Activated CD4-positive, CD25-positive, alpha-beta regulatory T cell treated with anti-CD3 and anti-CD28 coated beads, Interleukin-2, amount 50 U/mL, for 24 hours (primary cell): ENCODE measurements around the gene TP63.

Experiments
- ATAC-seq, 2 donors: fragments of 150-1000 bp; cut with Tn5 transposase; one replicate each; pipeline ENCODE4 v1.10.0; 2021; ENCODE audit warnings: mild to moderate bottlenecking in 1 of 2, moderate library complexity in 1 of 2

The TP63 gene

DNA sequence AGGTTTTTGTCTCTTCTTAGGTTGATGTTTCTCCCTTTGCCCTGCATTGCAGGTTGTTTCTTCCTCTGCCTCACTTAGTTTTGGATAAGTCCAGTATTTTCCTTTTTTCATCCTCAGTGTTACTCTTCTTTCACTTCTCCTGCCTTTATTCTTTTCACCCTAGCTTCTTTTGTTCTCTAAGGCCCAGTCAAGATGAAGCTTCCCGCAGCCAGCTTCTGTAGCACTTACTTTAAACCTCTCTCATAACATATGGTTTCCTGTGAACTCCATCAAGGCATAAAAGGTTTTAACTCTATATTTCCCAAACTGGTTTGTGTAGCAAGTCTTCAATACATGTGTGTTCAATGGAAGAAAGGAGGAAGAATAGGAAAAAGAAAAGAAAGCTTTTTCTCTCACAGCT, 54.1 kb downstream of the TP63 start:
- ATAC-seq, result no peak

DNA sequence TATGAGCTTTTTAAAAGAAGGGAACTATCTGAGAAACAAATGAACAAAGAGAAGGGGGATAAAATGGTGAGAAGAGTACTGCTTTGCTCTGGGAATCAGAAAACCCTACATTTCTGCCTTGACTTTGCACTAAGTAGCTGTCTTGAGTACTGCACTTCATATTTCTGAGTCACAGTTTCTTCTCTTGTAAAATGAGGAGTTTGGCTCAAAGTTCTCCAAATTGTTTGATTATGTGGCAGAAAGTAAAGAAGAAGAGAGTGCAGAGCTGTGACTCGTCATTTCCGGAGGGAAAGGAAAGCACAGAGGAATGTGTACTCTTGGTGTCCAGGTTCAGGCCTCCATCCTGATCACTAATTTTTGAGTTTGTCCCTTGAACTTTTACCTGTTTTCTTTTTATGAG, 54.7 kb downstream of the TP63 start:
- ATAC-seq, result no peak

DNA sequence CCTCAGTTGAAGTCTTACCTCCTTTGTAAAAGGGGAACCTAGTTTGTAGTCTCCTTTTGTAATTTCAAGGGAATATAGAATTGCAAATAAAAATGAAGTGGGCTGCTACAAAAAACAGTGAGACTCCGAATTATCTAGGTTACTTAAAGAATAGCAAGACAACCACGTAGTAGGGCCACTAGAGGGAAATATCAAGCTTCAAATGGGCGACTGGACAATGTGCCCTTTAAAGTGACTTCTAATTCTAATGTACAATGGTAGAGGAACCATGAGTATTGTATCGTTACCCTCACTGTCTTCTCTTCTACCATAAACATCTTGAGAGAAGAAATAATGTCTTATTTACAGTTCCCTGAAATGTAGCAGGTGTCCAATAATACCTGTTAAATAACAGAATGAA, 56.3 kb downstream of the TP63 start:
- ATAC-seq, result no peak

GRCh38 chr3:189688262-189688661, 57.1 kb downstream of the TP63 start:
- no peak for ATAC-seq

DNA sequence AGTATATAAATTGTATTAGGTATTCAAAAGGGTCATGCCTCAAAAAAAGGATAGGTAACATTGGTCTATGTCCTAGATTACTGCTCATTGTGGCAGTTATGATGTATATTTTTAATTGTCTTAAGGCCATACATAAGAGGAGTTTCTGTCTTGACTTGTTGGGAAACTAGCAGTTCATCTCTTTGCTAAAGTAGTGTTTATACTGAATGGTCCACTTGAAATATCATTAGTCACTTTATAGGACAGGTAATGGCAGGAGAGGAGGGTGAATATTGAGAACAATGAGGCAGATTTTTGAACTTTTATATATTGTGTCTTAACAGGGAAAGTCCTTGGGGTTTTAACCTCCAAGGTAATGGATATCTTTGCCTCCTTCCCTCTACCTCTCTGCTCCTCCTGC, 58.4 kb downstream of the TP63 start:
- no peak for ATAC-seq

DNA sequence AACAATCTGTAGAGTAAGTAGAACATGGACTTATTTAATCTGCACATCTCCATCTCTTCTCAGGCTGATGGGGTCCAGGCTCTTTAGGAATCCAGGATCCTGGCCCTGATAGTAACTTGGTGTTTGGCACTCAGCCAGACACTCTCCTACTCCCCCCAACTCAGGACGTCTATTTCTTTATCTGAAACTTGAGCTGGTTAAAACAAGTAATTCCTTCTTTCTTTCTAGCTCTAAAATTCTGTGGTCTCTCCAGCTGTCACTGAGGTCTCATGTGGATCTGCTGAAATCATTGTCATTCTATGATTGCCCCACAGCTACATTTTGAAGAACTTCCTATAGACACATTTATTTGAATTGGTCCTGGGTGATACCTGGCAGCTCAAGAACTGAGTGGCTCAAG, 59.0 kb downstream of the TP63 start:
- no peak for ATAC-seq

DNA sequence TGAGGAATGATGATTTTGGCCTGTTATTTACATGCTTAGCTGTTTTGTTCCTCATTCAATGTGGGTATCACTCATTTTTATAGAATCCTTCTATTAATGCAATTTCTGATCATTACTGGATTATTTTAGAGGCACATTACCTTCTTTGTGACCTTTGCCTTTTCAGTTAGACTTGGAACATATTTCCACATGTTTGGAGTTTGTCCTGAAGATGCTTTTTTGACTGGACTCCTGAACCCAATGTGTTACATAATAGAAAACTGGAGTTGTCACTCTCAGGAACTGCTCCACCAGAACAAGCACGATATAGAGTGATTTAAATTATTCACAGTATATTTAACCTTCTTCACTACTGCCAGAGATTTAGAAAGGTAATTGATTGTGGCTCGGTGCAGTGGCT, 59.5 kb downstream of the TP63 start:
- ATAC-seq, result no peak

DNA sequence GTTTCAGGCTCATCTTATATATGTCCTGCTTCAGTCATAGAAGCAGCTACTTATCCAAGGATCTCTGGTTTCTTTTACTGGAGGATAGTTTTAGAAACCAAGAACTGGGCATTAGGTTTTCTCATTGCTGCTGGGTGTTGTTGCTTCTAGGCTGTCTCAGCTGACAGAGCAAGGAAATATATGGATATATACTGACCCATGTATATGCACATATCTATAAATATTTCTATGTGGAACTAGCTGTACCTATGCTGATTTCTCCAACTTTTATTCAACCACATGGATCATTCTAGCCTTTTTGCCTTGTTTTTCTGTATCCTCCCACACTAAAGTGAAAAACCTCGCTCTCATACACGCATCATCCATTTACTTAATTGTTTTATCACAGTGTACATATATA, 64.2 kb downstream of the TP63 start:
- no peak for ATAC-seq

DNA sequence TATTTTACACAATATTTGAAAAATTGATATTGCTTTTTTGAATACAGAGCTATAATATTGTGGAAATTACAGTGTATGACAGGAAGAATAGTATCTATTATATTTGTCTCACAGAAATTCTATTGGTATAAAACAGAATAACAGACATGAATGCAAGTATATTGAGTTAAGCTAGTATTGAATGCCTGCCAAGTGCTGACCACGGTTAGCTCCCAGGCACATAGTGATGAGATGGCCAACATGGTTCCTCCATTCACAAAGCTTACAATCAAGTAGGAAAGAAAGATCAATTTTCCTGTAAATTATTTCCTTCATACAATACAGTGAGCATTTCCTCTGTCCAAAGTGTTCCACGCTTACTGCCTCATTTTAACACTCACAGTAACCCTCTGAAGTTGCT, 67.6 kb downstream of the TP63 start:
- no peak for ATAC-seq

- ATAC-seq, result no peak
Observed at GRCh38 chr3:189699885-189700284, 68.7 kb downstream of the TP63 start.

DNA sequence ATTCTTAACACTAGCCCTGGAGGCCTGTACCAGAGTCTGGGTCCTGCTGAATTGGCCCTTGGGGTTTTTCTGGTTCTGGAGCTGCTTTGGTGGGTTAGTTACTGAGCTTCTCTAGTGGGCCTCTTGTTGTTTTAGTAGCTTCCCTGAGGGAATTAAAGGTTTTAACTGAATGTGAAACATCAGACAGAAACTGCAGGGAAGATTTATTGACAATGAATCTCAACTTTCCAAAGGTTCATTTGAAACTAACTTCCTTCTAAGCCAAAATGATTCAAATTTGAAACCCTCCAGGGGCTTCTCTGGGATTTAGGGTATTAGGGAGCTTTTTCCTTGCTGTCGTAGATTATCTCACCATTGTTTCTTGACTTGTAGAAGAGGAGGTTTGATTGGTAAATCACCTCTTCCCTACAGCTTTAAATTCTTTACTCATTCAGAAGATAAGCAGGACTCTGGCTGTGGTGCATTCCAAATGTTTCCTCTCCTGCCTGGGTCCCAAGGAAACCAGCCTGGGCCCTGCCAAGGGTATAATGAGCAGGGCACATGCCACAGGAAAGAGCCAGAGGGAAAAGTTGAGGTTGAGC, 71.0 kb downstream of the TP63 start:
- ATAC-seq, result no peak

DNA sequence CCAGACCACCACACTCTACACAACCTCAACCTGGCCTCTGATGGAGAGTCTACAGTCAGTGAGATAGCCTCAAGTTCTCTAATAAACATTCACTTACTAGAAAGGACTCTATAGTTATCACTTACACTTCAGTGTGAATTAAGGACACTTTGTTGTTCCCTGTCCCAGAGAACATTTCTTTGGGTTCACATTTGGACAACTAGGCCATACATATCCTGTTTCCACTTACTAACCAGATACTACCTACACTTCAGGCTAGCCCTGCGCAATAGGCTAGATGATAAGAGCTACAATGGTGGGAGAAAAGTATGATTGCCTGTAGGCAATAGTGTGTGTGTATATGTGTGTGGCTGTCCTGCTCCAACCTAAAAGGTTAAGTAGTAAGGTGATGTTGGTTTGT, 72.7 kb downstream of the TP63 start:
- ATAC-seq, result no peak

DNA sequence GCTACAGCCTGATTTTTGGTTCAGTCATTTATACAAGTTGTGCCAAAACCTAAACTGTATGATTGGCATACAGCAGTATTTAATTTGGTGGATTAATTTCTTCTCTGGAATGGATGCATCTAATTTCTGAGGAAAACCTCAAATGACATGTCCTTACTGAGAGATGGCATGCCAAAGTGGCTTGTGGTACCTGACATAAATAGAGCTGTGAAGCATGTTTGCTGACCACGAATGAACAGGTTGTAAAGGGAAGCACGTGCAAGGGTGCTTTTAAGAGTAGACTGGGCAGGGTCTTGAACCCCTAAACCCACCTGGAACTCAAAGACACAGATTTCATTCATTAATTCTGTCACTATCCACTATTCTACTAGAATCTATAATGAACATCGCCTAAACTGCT, 77.2 kb downstream of the TP63 start:
- ATAC-seq, result no peak

DNA sequence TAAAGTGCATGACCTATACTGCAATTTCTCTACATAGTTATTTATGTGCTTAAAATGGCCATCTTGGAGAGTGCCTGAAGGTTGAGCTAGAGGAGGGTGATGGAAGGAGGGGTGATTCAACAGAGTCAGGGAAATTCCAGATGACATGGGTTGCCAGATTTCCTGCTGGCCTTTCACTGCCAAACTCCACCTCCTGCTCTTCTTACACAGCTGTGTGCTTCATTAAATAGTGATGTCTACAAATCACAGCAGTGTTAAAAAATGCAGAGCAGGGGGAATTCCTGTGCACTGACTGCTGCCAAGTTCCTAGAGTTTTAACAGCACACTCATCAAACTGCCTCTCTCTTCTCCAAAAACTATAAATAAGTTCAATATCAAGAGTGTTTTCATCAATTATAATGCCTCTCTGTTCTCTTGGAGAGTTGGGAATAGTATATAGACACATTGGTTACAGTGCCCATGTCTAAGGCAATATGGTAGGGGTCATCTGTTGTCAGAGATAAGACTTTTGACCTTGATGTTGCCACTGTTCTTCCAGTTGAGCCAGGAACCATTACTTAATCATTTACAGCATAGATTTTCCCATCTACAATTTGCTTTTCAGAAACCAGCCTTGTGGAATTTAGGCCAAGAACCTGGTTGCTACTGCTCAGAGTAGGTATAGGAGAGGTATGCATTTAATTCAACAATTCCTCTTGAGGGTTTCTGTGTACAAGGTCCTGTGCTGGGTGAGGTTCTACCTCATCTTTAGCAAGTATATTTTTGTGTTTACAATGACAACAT, 79.6 kb downstream of the TP63 start:
- ATAC-seq, result peak; percentile 25 to 27

GRCh38 chr3:189712906-189713483, 81.8 kb downstream of the TP63 start:
- ATAC-seq, result no peak

DNA sequence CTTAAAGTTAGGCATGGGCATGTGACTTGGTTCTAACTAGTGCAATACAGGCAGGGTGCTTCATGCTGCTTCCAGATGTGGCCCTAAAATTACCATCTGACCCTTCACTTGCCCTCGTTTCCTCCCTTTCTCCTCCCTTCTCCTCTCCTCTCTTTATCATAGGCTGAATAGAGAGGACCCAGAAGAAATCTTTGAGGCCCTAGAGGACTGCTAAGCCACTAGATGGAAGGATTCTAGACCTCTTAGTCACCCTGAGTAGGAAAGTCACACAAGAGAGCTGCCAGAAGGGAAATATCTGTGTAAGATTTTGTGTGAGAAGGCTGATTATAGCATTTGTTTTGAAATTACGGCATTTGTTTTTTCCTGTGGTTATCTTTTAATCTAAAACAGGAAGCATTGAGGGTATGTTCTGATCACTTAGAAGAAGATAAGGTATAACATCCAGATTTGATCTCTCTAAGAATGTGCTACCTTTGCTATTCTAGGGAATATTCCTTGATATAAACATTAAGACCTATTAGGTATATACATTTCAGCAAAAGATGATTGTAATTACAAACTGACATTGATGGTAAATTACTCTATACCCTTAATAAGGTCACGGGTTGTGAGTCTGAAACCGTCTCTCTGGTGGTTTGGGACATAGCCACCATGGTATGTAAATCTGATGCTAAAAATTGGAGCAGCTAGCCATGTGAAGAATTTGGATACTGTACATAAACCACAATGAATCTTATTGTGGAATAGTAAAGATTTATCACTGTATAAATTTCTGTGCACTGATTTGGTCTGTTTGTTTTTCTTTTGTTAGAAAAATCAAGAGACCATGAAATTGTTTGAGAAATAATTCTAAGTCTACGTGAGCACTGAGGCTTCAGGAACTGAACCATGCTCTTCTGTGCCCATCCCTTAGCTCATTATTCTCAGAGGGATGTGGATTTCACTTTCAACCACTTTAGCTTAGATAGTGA, 84.1 kb downstream of the TP63 start:
- no peak for ATAC-seq

DNA sequence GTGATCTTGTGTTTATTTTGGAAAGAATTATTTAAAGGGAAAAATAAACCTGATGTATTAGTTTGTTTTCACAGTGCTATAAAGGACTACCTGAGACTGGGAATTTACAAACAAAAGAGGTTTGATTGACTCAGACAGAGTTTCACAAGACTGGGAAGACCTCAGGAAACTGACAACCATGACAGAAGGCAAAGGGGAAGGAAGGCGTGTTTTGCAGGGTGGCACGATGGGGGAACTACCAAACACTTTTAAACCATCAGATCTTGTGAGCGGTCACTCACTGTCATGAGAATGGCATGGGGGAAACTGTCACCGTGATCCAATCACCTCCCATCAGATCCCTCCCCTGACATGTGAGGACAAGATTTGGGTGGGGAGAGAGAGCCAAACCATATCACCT, 87.0 kb downstream of the TP63 start:
- ATAC-seq, result no peak

DNA sequence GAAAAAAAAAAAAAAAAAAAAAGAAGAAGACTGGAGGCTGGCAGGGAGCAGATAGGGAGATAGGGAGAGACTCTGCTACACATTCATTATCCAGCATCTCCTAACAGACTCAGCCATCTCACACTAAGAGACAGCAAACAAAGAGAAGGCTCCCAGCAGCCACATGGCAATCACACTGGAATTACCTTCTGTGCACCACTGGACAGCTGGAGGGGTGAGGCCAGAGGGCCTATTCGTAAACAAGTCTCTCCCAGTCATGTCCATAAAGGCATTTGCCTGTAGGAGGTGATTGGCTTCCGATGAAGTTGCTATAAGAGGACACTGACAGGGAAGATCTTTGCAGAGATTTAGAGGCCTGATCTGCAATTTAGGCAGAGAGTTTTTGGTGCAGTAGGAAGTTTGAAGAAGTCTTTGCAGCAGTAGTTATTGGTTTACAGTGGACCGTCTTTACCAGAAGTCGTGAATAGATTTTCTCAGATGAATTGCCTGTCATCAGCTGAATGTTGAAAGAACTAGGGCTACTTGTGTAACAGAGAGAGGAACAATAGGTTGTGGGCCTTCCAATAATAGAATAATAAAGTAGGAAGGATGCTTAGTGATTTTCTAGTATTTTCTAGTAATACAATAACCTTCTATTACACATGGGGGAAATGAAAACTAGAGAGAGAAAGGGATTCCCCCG, 89.7 kb downstream of the TP63 start:
- ATAC-seq, result no peak

DNA sequence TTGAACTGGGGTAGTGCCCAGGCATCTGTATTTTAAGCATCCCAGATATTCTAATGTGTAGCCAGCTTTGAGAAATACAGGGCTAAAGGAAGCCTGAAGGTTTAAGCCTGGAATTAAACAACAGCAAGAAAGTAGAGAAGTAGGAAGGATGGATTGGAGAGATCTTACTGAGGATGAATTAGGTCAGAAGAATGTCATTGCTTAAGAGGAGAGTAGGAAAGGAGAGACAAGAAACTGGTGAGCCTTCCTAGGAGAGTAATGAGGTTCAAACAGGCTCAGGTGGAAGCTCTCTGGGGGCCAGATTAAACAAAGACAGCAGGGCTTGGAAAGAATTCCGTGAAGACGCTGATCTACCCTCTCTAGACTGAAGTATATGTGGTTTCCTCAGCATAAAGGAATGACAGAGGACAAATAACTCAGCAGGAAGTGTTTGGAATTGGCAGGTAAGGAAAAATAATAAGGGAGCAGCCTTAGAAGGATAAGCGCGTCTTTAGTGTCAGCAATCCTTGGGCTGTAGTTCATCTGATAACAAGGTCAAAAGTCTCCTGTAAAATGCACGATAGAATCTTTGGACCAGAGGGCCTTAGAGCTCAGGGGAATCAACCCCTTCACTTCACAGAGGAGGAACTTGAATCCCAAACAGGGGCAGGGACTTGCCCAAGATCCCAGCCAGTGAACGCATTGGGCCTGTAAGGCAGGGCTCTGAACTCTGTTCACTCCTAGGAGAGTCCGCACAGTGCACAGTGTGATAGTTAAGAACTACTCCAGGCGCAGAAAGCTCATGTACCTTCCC, 90.9 kb downstream of the TP63 start:
- ATAC-seq, result no peak

- no peak for ATAC-seq
Observed at GRCh38 chr3:189724356-189724755, 93.2 kb downstream of the TP63 start.

DNA sequence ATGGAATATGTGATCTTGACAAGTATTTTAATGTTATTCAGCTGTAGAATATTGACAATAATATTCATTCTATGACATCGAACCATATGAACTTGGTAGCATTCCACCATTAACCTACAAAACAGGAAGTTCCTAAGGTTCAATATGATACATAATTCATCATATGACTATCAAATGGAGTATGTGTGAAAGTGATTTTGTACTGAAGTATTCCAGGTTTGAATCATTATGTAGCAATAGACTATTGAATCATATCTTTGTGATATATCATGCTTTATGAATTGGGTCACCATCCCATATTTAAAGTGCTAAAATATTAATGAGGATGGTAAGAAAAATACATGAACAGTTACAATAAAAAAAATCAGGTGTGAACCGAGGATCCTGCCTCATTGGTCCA, 95.1 kb downstream of the TP63 start:
- no peak for ATAC-seq

DNA sequence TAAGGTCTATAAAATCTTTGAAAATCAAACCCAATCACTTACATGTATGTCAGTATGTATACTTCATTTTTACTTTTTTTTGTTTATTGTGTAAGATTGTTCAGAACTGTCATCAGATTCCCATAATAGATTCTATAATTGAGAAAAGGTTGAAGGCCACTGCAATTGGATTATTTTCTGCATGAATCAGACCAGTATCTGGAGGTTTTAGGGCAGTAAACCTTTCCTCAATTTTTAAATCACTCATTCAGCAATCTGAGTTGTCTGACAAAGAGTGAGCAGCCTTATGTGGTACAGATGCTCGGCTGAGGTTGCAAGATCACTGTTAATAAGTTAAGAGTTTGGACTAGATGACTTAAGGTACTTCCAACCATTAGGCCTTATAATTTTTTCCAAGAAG, 96.0 kb downstream of the TP63 start:
- no peak for ATAC-seq
